ENCODE data around the gene CACNA1D.

CACNA1D gene

GRCh38 chr3:53795176-53795575 is 300.8 kb downstream of the CACNA1D start:
- DNase-seq: no peak

- no peak for DNase-seq
Observed at GRCh38 chr3:53795789-53796560, 301.6 kb downstream of the CACNA1D start.

- DNase-seq: no peak
Observed at GRCh38 chr3:53798144-53798543, 303.7 kb downstream of the CACNA1D start.

- no peak for DNase-seq
Observed at GRCh38 chr3:53799338-53799865, 305.0 kb downstream of the CACNA1D start.

- no peak for DNase-seq
Observed at GRCh38 chr3:53800041-53800906, 305.9 kb downstream of the CACNA1D start.

- no peak for DNase-seq
Observed at GRCh38 chr3:53801319-53801718, 306.9 kb downstream of the CACNA1D start.

GRCh38 chr3:53802256-53802880 is 308.0 kb downstream of the CACNA1D start:
- peak; percentile 30 for DNase-seq

- peak; percentile 23 for DNase-seq
Observed at GRCh38 chr3:53803124-53803815, 308.9 kb downstream of the CACNA1D start.

- DNase-seq: peak; percentile 42
Observed at GRCh38 chr3:53803816-53804695, 309.6 kb downstream of the CACNA1D start.

GRCh38 chr3:53804697-53805462 is 310.5 kb downstream of the CACNA1D start:
- peak; percentile 40 for DNase-seq

GRCh38 chr3:53805463-53806159 is 311.2 kb downstream of the CACNA1D start:
- DNase-seq: peak; percentile 36

GRCh38 chr3:53806182-53807116 is 312.0 kb downstream of the CACNA1D start:
- peak; percentile 40 for DNase-seq

- DNase-seq: peak; percentile 24
Observed at GRCh38 chr3:53807117-53807810, 312.9 kb downstream of the CACNA1D start.

GRCh38 chr3:53808496-53808895 is 314.1 kb downstream of the CACNA1D start:
- DNase-seq: peak; percentile 12

GRCh38 chr3:53809267-53809666 is 314.9 kb downstream of the CACNA1D start:
- peak; percentile 26 for DNase-seq

GRCh38 chr3:53809764-53810400 is 315.5 kb downstream of the CACNA1D start:
- DNase-seq: peak; percentile 11

GRCh38 chr3:53811143-53811927 is 316.9 kb downstream of the CACNA1D start:
- peak; percentile 28 for DNase-seq
